HL-60 (cell line): ENCODE data around the gene AADAT.

Experiments used
- DNase-seq, 2 experiments: peaks; one replicate each; pipeline ENCODE4 v3.0.0-alpha.2; 2010 to 2020; ENCODE audit warnings: low read depth in 1 of 2, low spot score in 1 of 2
- H3K27ac ChIP-seq: fragments of 250-450 bp; sonication (Bioruptor Pico); replicated peaks from 2 replicates; pipeline ENCODE4 v1.5.1; 2020; ENCODE audit warnings: mild to moderate bottlenecking, moderate library complexity
- H3K27me3 ChIP-seq: fragments of 250-450 bp; sonication (Bioruptor Pico); 2 replicates; pipeline ENCODE4 v1.5.1; 2021; ENCODE audit warnings: mild to moderate bottlenecking, moderate library complexity; ENCODE audit not compliant: insufficient read depth, poor library complexity, severe bottlenecking
- H3K4me3 ChIP-seq: replicated peaks from 2 replicates; pipeline ENCODE4 v1.5.1; 2011; ENCODE audit warnings: mild to moderate bottlenecking, control low read depth, low read length; ENCODE audit not compliant: insufficient read depth
- GABPA ChIP-seq: IDR thresholded peaks from 2 replicates; pipeline ENCODE4 v1.6.1; 2012; ENCODE audit warnings: low read depth
- POLR2AphosphoS5 ChIP-seq: IDR thresholded peaks from 2 replicates; pipeline ENCODE4 v1.6.1; 2012; ENCODE audit warnings: low read depth
- SPI1 ChIP-seq: IDR thresholded peaks from 2 replicates; pipeline ENCODE4 v1.6.1; 2012; ENCODE audit warnings: low read depth, mild to moderate bottlenecking, borderline replicate concordance
- TF ChIP-seq, protein P1 (sequence below): IDR thresholded peaks from one replicate; pipeline ENCODE4 v1.5.1; 2011; ENCODE audit warnings: low read length, control low read depth, inconsistent platforms; ENCODE audit not compliant: insufficient read depth
- TF ChIP-seq, protein P2 (sequence below): IDR thresholded peaks from 2 replicates; pipeline ENCODE4 v1.6.1; 2012; ENCODE audit warnings: low read depth; ENCODE audit not compliant: insufficient replicate concordance

AADAT gene

DNA sequence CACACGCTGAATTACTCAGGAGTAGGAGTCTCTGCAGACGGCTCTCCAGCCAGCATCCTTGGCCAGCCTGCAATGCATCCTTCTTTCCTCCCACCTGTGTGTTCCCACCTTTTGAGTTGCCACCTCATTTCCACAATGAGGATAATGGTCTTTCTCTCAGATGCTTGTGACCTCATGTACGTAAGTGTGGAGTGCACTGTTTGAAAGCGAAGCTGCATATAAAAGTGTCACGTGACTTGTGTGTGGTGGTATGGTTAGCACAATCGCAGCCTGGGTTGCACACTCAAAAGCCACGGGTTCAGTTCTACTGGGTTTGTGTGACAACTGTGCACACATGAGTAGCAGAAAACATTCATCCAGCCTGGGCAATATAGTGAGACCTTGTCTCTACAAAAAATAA is 51.5 kb downstream of the AADAT start:
- TF ChIP-seq POLR2AphosphoS5 = no peak
- TF ChIP-seq, protein P1, sequence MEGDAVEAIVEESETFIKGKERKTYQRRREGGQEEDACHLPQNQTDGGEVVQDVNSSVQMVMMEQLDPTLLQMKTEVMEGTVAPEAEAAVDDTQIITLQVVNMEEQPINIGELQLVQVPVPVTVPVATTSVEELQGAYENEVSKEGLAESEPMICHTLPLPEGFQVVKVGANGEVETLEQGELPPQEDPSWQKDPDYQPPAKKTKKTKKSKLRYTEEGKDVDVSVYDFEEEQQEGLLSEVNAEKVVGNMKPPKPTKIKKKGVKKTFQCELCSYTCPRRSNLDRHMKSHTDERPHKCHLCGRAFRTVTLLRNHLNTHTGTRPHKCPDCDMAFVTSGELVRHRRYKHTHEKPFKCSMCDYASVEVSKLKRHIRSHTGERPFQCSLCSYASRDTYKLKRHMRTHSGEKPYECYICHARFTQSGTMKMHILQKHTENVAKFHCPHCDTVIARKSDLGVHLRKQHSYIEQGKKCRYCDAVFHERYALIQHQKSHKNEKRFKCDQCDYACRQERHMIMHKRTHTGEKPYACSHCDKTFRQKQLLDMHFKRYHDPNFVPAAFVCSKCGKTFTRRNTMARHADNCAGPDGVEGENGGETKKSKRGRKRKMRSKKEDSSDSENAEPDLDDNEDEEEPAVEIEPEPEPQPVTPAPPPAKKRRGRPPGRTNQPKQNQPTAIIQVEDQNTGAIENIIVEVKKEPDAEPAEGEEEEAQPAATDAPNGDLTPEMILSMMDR = no peak
- TF ChIP-seq GABPA = no peak
- no peak for TF ChIP-seq SPI1
- TF ChIP-seq, protein P2, sequence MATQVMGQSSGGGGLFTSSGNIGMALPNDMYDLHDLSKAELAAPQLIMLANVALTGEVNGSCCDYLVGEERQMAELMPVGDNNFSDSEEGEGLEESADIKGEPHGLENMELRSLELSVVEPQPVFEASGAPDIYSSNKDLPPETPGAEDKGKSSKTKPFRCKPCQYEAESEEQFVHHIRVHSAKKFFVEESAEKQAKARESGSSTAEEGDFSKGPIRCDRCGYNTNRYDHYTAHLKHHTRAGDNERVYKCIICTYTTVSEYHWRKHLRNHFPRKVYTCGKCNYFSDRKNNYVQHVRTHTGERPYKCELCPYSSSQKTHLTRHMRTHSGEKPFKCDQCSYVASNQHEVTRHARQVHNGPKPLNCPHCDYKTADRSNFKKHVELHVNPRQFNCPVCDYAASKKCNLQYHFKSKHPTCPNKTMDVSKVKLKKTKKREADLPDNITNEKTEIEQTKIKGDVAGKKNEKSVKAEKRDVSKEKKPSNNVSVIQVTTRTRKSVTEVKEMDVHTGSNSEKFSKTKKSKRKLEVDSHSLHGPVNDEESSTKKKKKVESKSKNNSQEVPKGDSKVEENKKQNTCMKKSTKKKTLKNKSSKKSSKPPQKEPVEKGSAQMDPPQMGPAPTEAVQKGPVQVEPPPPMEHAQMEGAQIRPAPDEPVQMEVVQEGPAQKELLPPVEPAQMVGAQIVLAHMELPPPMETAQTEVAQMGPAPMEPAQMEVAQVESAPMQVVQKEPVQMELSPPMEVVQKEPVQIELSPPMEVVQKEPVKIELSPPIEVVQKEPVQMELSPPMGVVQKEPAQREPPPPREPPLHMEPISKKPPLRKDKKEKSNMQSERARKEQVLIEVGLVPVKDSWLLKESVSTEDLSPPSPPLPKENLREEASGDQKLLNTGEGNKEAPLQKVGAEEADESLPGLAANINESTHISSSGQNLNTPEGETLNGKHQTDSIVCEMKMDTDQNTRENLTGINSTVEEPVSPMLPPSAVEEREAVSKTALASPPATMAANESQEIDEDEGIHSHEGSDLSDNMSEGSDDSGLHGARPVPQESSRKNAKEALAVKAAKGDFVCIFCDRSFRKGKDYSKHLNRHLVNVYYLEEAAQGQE = no peak
- no peaks in the 10 kb centered on the region for H3K27me3 ChIP-seq
- no peak for DNase-seq
- H3K4me3 ChIP-seq = no peak overlapping the region
- H3K27ac ChIP-seq = no peak overlapping the region

DNA sequence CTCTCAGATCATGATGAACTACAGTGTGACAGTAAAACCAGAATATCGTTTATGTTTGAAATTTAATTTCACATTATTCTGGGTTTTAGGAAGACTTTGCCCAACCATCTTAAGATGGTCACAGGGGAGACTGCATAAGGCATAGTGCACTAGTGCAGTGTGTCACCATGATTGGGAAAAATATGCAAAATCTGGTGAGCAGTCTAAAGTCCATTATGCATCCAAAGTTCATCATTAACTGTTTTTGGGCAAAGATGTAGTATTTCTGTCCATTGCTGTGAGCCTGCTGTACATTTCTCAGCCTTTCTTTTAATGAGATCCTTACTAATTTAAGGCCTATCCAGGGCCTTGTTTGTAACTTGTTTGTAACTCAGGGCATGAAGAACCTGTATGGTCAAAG is 52.3 kb downstream of the AADAT start:
- Histone ChIP-seq H3K27me3 (no peaks in the 10 kb centered on the region), H3K4me3 (no peak overlapping the region), H3K27ac (no peak overlapping the region)
- no peak for DNase-seq
- TF ChIP-seq SPI1 (no peak), POLR2AphosphoS5 (no peak), GABPA (no peak)
- TF ChIP-seq, protein P1 = no peak
- TF ChIP-seq, protein P2 = no peak

DNA sequence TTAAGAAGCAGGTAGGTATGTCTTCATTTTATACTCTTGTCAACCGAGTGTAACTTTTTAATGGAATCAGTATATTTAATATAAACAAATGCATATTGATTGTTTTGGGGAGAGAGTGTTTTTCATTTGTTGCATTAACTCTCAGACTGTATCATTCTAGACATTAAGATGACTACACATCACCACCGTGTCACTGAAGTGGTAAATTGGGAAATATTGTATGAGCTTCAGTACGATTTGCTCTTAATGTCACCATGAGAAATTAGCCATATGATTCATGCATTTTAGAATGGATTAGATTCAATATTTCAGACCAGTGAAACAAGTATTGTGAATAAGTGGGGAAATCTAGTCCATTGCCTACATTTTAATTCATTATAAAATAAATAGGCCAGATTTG is 53.9 kb downstream of the AADAT start:
- H3K27me3 ChIP-seq = no peaks in the 10 kb centered on the region
- no peak overlapping the region for H3K27ac ChIP-seq
- TF ChIP-seq GABPA = no peak
- TF ChIP-seq, protein P1 = no peak
- no peak for TF ChIP-seq POLR2AphosphoS5
- no peak for TF ChIP-seq SPI1
- TF ChIP-seq, protein P2 = no peak
- no peak overlapping the region for H3K4me3 ChIP-seq
- no peak for DNase-seq
